ENCODE results near the gene GPN1.

- TF ChIP-seq EZH2 (IDR thresholded peaks at IDR 0.05; ENCODE audit: insufficient read depth, poor library complexity, severe bottlenecking) = no peak
- no peak for TF ChIP-seq EZH2phosphoT487 (IDR thresholded peaks at IDR 0.05; ENCODE audit: insufficient read depth, low read depth)
Observed at GRCh38 chr2:27697660-27698059, 68.8 kb downstream of the GPN1 start.
